T-cell (primary cell): ENCODE results near the gene CLDN9. TPM values are rescaled to one million over a fixed set of nuclear protein-coding genes. Genes with fewer than 3 reads are reported as not detected.

Source experiments
- ATAC-seq, 4 experiments: fragments of 200-7000 bp in 3 of 4; fragments of 150-1000 bp in 1 of 4; cut with Tn5 transposase; replicated peaks in 1 of 4; 1 replicate in 3 of 4; 2 replicates in 1 of 4; pipeline ENCODE4 v1.10.0; 2021; ENCODE audit warnings: moderate library complexity in 3 of 4, mild to moderate bottlenecking in 2 of 4, moderate number of reproducible peaks in 1 of 4
- CTCF ChIA-PET, 2 donors: fragments of 300-600 bp; sonication (Branson Sonifier 250); formaldehyde crosslinking; loops; one replicate each; lab custom pipeline; 2022; ENCODE audit warnings: antibody characterized with exemption in 2 of 2; lab: Charles Lee
- POLR2A ChIA-PET, 2 donors: fragments of 300-600 bp; sonication (Branson Sonifier 250); formaldehyde crosslinking; loops; one replicate each; lab custom pipeline; 2022; ENCODE audit warnings: antibody characterized with exemption in 2 of 2; lab: Charles Lee
- DNase-seq, 35 experiments: peaks; one replicate each; pipeline versions ENCODE4 v3.0.0 to v3.0.0-alpha.2; 2013 to 2023
- H3K27ac ChIP-seq: one replicate; pipeline ENCODE4 v1.5.1; 2013; ENCODE audit warnings: low read length
- H3K27me3 ChIP-seq, 2 experiments: replicated peaks in 1 of 2; 1 replicate in 1 of 2; 2 replicates in 1 of 2; pipeline versions ENCODE4 v1.6.1 to v1.7.0; 2013; ENCODE audit warnings: low read length in 1 of 2, mixed read lengths in 1 of 2; ENCODE audit not compliant: control insufficient read depth in 2 of 2, insufficient read depth in 2 of 2; ENCODE audit errors: extremely low read depth in 1 of 2
- H3K36me3 ChIP-seq, 2 donors: 1 replicate in 1 of 2; 2 replicates in 1 of 2; pipeline versions ENCODE4 v1.6.1 to v1.7.0; 2013; ENCODE audit warnings: low read length in 1 of 2; ENCODE audit not compliant: control insufficient read depth in 2 of 2, insufficient read depth in 1 of 2; ENCODE audit errors: extremely low read depth in 1 of 2
- H3K4me1 ChIP-seq, 2 experiments: 1 replicate in 1 of 2; 2 replicates in 1 of 2; pipeline versions ENCODE4 v1.6.1 to v1.7.0; 2013; ENCODE audit warnings: low read length in 2 of 2, mixed read lengths in 1 of 2; ENCODE audit not compliant: insufficient read depth in 2 of 2, control insufficient read depth in 1 of 2; ENCODE audit errors: extremely low read depth in 1 of 2
- H3K4me3 ChIP-seq, 2 donors: 1 replicate in 1 of 2; 2 replicates in 1 of 2; pipeline versions ENCODE4 v1.5.1 to v1.7.0; 2013; ENCODE audit warnings: mild to moderate bottlenecking in 2 of 2, low read length in 1 of 2, moderate library complexity in 1 of 2; ENCODE audit not compliant: control insufficient read depth in 1 of 2; ENCODE audit errors: extremely low read depth in 1 of 2
- H3K9me3 ChIP-seq: 2 replicates; pipeline ENCODE4 v1.7.0; 2013
- H3K27ac Mint-ChIP-seq, 2 donors: one replicate each; pipeline ENCODE4 v1.8.0; 2020 to 2021; ENCODE audit warnings: mild to moderate bottlenecking in 2 of 2, mixed read lengths in 2 of 2
- H3K27me3 Mint-ChIP-seq, 2 donors: one replicate each; pipeline ENCODE4 v1.8.0; 2021 to 2022; ENCODE audit warnings: mixed read lengths in 2 of 2
- H3K36me3 Mint-ChIP-seq: one replicate; pipeline ENCODE4 v1.8.0; 2021; ENCODE audit warnings: mixed read lengths
- H3K4me1 Mint-ChIP-seq, 3 donors: one replicate each; pipeline ENCODE4 v1.8.0; 2020 to 2022; ENCODE audit warnings: mixed read lengths in 3 of 3, mild to moderate bottlenecking in 1 of 3
- H3K4me3 Mint-ChIP-seq, 3 donors: one replicate each; pipeline ENCODE4 v1.8.0; 2020 to 2022; ENCODE audit warnings: mild to moderate bottlenecking in 3 of 3, mixed read lengths in 3 of 3, moderate library complexity in 3 of 3
- H3K9me3 Mint-ChIP-seq, 3 donors: one replicate each; pipeline ENCODE4 v1.8.0; 2020 to 2022; ENCODE audit warnings: mixed read lengths in 3 of 3
- WGBS: methylation state at CpG from one replicate; pipeline ENCODE4 v1.1.5; 2013; ENCODE audit warnings: missing lambda C conversion rate; ENCODE audit not compliant: insufficient coverage; 5-methylcytosine and 5-hydroxymethylcytosine counted together
- total RNA-seq, 35 experiments: library from RNA in 6 of 35; stranded (reverse) in 6 of 35; fragments of 120-200 nt in 1 of 35; gene quantifications; one replicate each; pipeline versions ENCODE4 v1.2.1 to v1.2.4 and lab custom pipeline; 2013 to 2026

Gene CLDN9
- total RNA-seq, 5 donors from 2014 or later (not counting 1 experiment from before 2014, with no cell fraction given) = 0.16 TPM; not detected in 4

DNA sequence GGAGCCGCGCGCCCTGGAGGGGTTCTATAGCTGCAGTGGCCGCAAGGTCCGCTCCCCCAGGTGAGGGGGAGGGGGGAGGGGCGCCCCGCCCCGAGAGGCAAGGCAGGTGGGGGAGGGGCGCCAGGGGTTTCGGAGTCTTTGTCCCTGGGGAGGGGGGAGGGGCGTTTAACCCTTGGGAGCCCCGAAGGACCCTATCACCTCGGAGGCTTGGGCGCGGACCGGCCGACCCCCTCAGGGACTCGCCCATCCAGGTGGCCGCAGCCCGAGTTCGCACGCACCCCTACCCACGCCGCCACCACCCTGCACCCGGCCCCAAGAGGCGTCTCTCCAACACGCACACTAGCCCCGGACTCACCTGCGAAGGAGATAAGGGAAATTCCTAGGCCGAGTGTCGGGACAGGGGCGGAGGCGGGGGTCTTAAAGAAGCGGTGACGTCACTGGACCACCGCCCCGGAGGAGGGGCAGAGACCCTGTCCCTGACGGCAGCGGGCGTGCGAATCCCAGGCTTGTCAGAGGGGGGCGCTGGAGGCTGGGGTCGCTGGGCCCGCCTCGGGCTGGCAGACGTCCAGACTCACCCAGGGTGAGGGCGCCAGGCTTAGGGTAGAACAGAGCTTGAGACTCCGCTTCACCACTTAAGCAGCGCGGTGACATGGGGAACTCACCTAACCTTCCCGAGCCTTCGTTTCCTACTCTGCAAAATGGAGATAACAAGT is 5.2 kb downstream of the CLDN9 start, which contains the start of gene CLDN6:
CLDN6 (minus strand) TSS at position 390 of the 713 bp plus-strand sequence. CDS start 2,162 bp downstream, outside the sequence.
- Mint-ChIP-seq H3K9me3 (no peaks in the 10 kb centered on the region), H3K4me3 (peak within 1 kb of the TSS in 2 of 3 donors; percentile 22 to 24), H3K36me3 (no peaks in the 10 kb centered on the region), H3K27me3 (peaks cover 0 to 13% of the 10 kb centered on the region in 2 donors), H3K4me1 (peaks cover 25 to 38% (median 31%) of the 10 kb centered on the region in 3 donors), H3K27ac (no peak within 1 kb of the TSS)
- ChIA-PET POLR2A (no interaction called here), CTCF (no interaction called here)
- ATAC-seq (no peak), DNase-seq (peak in 3 of 35 experiments; percentile 26 to 48 (median 29))
- H3K4me1 ChIP-seq = peaks cover 16 to 54% of the 10 kb centered on the region in 2 experiments
- WGBS = 12% methylated on average over 22 of the region's 52 CpGs
- H3K27me3 ChIP-seq = peaks cover 0 to 37% of the 10 kb centered on the region in 2 experiments
- no peak within 1 kb of the TSS for H3K27ac ChIP-seq
- no peaks in the 10 kb centered on the region for H3K9me3 ChIP-seq
- H3K4me3 ChIP-seq = no peak within 1 kb of the TSS
- H3K36me3 ChIP-seq = no peaks in the 10 kb centered on the region

GRCh38 chr16:3019594-3020246 is 7.0 kb downstream of the CLDN9 start:
- H3K4me1 Mint-ChIP-seq = peaks cover 38 to 51% (median 44%) of the 10 kb centered on the region in 3 donors
- CTCF ChIA-PET = interaction anchor here in 1 of 2 donors (0.6 to 1.4 kb wide), 4 partner anchors 8 to 114 kb away, joined by 3 to 8 read pairs (median 4); no protein-coding TSS in a partner anchor
- no peaks in the 10 kb centered on the region for H3K9me3 Mint-ChIP-seq
- no peak for ATAC-seq
- peaks cover 21 to 69% of the 10 kb centered on the region in 2 experiments for H3K4me1 ChIP-seq
- WGBS = 28% methylated on average over 37 of the region's 40 CpGs
- peaks cover 3% of the 10 kb centered on the region for H3K36me3 Mint-ChIP-seq
- peak overlapping the region; percentile 59 to 75 for H3K27ac Mint-ChIP-seq
- H3K27me3 ChIP-seq = peaks cover 0 to 22% of the 10 kb centered on the region in 2 experiments
- no peak overlapping the region for H3K27ac ChIP-seq
- peaks cover 0 to 7% of the 10 kb centered on the region in 2 donors for H3K27me3 Mint-ChIP-seq
- no peak for DNase-seq
- H3K4me3 ChIP-seq = peak overlapping the region; percentile 59 to 64
- H3K9me3 ChIP-seq = no peaks in the 10 kb centered on the region
- POLR2A ChIA-PET = interaction anchor here in 1 of 2 donors (0.6 kb wide), 1 partner anchor 500 kb away, joined by 3 read pairs; no protein-coding TSS in a partner anchor
- H3K36me3 ChIP-seq = no peaks in the 10 kb centered on the region
- H3K4me3 Mint-ChIP-seq = peak overlapping the region; percentile 76 to 83 (median 80)

GRCh38 chr16:3020247-3020603 is 7.5 kb downstream of the CLDN9 start, which contains the start of gene TNFRSF12A:
Gene TNFRSF12A, plus strand, starts transcription at chr16:3020368. Its CDS starts 30 bp downstream, at chr16:3020398.
- POLR2A ChIA-PET = no interaction called here
- DNase-seq (peak in 31 of 35 experiments; percentile 18 to 85 (median 41)), ATAC-seq (peak; percentile 5 to 26 (median 12))
- Mint-ChIP-seq H3K36me3 (peaks cover 3% of the 10 kb centered on the region), H3K4me1 (peaks cover 38 to 53% (median 44%) of the 10 kb centered on the region in 3 donors), H3K27ac (peak within 1 kb of the TSS; percentile 89 to 99), H3K4me3 (peak within 1 kb of the TSS; percentile 80 to 91 (median 83)), H3K27me3 (peaks cover 0 to 7% of the 10 kb centered on the region in 2 donors), H3K9me3 (no peaks in the 10 kb centered on the region)
- H3K36me3 ChIP-seq = peaks cover 0 to 1% of the 10 kb centered on the region in 2 donors
- CTCF ChIA-PET = interaction anchor here in 1 of 2 donors (0.6 to 1.4 kb wide), 5 partner anchors 8 to 113 kb away, joined by 3 to 8 read pairs (median 3); no protein-coding TSS in a partner anchor
- H3K4me3 ChIP-seq = peak within 1 kb of the TSS; percentile 59 to 64
- WGBS = 0% methylated on average over 36 of the region's 49 CpGs
- H3K27me3 ChIP-seq = peaks cover 0 to 22% of the 10 kb centered on the region in 2 experiments
- H3K27ac ChIP-seq = peak within 1 kb of the TSS; percentile 85
- H3K9me3 ChIP-seq = no peaks in the 10 kb centered on the region
- H3K4me1 ChIP-seq = peaks cover 21 to 74% of the 10 kb centered on the region in 2 experiments

DNA sequence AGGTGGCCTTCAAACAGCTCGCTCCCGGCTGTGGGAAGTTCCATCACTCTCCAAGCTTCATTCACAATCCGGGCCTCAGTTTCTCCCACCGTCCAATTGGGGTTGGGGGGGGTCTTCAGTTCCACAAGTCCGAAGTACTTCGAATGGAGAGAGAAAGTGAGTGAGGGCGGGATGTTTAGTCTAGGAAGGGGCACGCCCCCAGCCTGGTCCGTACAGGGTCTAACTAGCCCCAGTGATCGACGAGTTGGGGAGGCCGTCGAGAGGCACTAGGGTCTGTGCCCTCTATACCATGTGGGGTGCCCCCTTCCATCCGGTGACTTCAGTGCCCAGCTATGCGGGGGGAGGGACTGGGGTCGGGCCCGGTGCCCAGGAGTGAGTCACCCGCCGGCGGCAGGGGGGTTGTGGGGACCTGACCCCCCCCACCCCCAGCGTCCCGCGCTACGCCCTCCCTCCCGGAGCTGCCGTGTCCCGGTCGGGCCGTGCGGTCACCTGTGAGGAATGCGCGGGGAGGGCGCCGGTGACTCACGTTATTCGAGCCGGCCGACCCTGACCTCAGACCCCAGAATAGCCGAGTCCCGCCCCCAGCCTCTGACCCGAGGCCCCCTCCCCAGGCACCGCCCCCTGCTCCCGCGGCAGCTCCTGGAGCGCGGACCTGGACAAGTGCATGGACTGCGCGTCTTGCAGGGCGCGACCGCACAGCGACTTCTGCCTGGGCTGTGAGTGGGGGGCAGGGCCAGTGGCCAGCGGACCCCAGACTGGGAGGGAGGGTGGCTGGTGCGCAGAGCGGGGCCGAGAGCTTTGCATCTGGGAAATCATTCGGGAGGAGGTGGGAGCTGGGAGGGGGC is 8.1 kb downstream of the CLDN9 start:
- ChIA-PET POLR2A (no interaction called here), CTCF (interaction anchor here in 1 of 2 donors (0.5 to 1.4 kb wide), 6 partner anchors 7 to 112 kb away, joined by 3 to 8 read pairs (median 4); no protein-coding TSS in a partner anchor)
- peak overlapping the region; percentile 58 to 59 for H3K4me3 ChIP-seq
- peak overlapping the region; percentile 85 for H3K27ac ChIP-seq
- H3K27ac Mint-ChIP-seq = peak overlapping the region; percentile 89 to 99
- H3K27me3 ChIP-seq = peaks cover 0 to 22% of the 10 kb centered on the region in 2 experiments
- H3K4me1 ChIP-seq = peaks cover 21 to 80% of the 10 kb centered on the region in 2 experiments
- peaks cover 3% of the 10 kb centered on the region for H3K36me3 Mint-ChIP-seq
- ATAC-seq (peak; percentile 3 to 19 (median 12)), DNase-seq (peak in 25 of 35 experiments; percentile 5 to 82 (median 43))
- H3K9me3 Mint-ChIP-seq = no peaks in the 10 kb centered on the region
- H3K27me3 Mint-ChIP-seq = peaks cover 0 to 7% of the 10 kb centered on the region in 2 donors
- peaks cover 38 to 54% (median 44%) of the 10 kb centered on the region in 3 donors for H3K4me1 Mint-ChIP-seq
- H3K36me3 ChIP-seq = peaks cover 0 to 7% of the 10 kb centered on the region in 2 donors
- under 1% methylated on average over 45 of the region's 57 CpGs for WGBS
- peak overlapping the region; percentile 80 to 91 (median 80) for H3K4me3 Mint-ChIP-seq
- no peaks in the 10 kb centered on the region for H3K9me3 ChIP-seq

DNA sequence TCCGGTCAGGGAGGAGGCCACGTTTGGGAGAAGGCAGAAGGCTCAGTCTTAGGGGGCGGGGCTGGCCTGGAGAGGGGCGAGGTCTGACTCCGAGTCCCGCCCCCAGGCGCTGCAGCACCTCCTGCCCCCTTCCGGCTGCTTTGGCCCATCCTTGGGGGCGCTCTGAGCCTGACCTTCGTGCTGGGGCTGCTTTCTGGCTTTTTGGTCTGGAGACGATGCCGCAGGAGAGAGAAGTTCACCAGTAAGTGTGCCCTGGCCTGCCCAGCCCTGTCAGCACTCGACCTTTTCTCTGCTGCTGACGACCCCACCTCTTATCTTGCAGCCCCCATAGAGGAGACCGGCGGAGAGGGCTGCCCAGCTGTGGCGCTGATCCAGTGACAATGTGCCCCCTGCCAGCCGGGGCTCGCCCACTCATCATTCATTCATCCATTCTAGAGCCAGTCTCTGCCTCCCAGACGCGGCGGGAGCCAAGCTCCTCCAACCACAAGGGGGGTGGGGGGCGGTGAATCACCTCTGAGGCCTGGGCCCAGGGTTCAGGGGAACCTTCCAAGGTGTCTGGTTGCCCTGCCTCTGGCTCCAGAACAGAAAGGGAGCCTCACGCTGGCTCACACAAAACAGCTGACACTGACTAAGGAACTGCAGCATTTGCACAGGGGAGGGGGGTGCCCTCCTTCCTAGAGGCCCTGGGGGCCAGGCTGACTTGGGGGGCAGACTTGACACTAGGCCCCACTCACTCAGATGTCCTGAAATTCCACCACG is 8.9 kb downstream of the CLDN9 start:
- POLR2A ChIA-PET = interaction anchor here in 1 of 2 donors (0.7 kb wide), 1 partner anchor 18 kb away, joined by 3 read pairs; no protein-coding TSS in a partner anchor
- Histone ChIP-seq H3K27ac (peak overlapping the region; percentile 85), H3K4me1 (peaks cover 21 to 80% of the 10 kb centered on the region in 2 experiments), H3K9me3 (no peaks in the 10 kb centered on the region), H3K27me3 (peaks cover 0 to 22% of the 10 kb centered on the region in 2 experiments), H3K4me3 (peak overlapping the region; percentile 20 to 59), H3K36me3 (peaks cover 7 to 15% of the 10 kb centered on the region in 2 donors)
- peaks cover 38 to 57% (median 44%) of the 10 kb centered on the region in 3 donors for H3K4me1 Mint-ChIP-seq
- CTCF ChIA-PET = interaction anchor here in 1 of 2 donors (0.5 to 1.0 kb wide), 2 partner anchors 18 to 108 kb away, joined by 3 to 4 read pairs; no protein-coding TSS in a partner anchor
- H3K27ac Mint-ChIP-seq = peak overlapping the region; percentile 89 to 99
- ATAC-seq (peak; percentile 14 to 23 (median 16)), DNase-seq (peak in 33 of 35 experiments; percentile 25 to 87 (median 58))
- peak overlapping the region; percentile 80 to 91 (median 90) for H3K4me3 Mint-ChIP-seq
- 11% methylated on average over 15 of the region's 25 CpGs for WGBS
- H3K36me3 Mint-ChIP-seq = peaks cover 11% of the 10 kb centered on the region
- no peaks in the 10 kb centered on the region for H3K9me3 Mint-ChIP-seq
- peaks cover 0 to 4% of the 10 kb centered on the region in 2 donors for H3K27me3 Mint-ChIP-seq
